GM18868 (cell line): Measurements from ENCODE around the gene IP6K2.
"Not testable (repeated sequence)": the region's sequence is repeated elsewhere in the genome, so short reads cannot be mapped to it uniquely, and the experiment has no call there.

Experiments used
- ATAC-seq: cut with Tn5 transposase; IDR thresholded peaks from one replicate; pipeline ENCODE4 v1.9.1; 2021; ENCODE audit warnings: mild to moderate bottlenecking, moderate library complexity; ENCODE audit not compliant: unreplicated experiment

IP6K2 gene

DNA sequence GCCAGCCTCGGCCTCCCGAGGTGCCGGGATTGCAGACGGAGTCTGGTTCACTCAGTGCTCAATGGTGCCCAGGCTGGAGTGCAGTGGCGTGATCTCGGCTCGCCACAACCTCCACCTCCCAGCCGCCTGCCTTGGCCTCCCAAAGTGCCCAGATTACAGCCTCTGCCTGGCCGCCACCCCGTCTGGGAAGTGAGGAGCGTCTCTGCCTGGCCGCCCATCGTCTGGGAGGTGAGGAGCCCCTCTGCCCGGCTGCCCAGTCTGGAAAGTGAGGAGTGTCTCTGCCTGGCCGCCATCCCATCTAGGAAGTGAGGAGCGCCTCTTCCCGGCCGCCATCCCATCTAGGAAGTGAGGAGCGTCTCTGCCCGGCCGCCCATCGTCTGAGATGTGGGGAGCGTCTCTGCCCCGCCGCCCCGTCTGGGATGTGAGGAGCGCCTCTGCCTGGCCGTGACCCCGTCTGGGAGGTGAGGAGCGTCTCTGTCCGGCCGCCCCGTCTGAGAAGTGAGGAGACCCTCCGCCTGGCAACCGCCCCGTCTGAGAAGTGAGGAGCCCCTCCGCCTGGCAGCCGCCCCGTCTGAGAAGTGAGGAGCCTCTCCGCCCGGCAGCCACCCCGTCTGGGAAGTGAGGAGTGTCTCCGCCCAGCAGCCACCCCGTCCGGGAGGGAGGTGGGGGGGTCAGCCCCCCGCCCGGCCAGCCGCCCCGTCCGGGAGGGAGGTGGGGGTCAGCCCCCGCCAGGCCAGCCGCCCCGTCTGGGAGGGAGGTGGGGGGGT lies 16.9 kb upstream of the IP6K2 start:
- ATAC-seq = not testable (repeated sequence)

- no peak for ATAC-seq
These were observed 10.5 kb upstream of the IP6K2 start for GRCh38 chr3:48727511-48727910.

DNA sequence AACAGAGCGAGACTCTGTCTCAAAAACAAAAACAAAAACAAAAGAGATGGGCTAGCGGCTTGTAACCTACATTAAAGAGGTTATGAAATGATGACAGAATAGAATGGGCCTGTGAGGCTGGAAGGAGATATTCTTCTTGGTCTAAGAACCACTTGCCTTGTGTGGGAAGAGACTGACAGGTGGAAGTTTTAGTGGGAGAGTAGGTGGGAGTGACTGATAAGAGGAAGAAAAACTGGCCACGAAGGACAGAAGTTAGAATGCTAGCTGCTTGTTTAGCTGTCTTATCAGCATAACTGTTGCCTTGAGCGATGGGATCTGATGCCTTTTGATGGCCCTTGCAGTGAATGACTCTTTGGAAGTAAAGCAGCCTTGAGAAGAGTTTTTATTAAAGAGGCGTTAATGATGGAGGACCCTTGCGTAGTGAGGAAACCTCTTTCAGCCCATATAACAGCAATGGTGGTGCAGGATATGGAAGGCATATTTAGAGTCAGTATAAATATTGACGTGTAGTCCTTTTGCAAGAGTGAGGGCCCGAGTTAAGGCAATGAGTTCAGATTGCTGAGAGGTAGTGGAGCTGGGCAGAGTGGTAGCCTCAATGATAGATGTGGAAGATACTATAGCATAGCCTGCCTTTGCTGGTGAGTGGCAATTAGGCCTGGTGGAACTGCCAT lies 8.3 kb upstream of the IP6K2 start:
- ATAC-seq = not testable (repeated sequence)

DNA sequence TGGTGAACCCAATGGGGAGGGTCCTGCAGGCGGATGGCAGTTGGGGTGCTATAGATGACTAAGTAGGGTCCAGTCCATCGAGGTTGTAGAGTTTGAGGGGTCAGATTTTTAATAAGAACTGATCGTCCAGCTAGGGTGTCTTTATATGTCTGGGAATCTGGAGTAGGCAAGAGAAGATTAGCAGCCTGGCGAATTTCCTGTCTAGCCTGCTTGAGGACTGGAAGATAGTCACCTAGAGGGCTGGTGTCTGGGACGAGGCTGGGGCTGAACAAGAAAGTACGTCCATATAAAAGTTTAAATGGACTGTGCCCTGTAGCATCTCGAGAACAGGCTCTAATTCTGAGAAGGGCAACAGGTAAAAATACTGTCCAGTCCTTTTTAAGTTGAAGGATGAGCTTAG lies 6.7 kb upstream of the IP6K2 start:
- no peak for ATAC-seq

DNA sequence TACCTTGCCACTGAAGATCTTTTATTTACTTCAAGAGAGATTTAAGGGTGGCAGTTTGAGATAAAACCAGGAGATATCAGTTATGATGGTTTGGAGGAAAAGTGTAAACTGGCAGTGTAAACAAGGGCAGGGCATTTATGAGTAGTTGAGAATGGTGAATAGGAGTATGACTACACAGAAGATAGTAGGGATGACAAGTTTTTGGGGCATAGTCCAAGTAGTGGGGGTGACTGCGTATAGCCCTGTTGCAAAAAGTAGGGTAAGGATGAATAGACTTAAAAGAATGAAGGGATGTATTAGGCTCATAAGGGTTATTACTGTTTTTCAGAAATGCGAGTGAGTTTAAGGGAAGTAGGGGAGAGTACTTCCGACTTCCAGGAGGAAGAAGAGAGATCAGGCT lies 6.3 kb upstream of the IP6K2 start:
- ATAC-seq = not testable (repeated sequence)

GRCh38 chr3:48716508-48716981 lies 476 bp downstream of the IP6K2 start:
- ATAC-seq = no peak

DNA sequence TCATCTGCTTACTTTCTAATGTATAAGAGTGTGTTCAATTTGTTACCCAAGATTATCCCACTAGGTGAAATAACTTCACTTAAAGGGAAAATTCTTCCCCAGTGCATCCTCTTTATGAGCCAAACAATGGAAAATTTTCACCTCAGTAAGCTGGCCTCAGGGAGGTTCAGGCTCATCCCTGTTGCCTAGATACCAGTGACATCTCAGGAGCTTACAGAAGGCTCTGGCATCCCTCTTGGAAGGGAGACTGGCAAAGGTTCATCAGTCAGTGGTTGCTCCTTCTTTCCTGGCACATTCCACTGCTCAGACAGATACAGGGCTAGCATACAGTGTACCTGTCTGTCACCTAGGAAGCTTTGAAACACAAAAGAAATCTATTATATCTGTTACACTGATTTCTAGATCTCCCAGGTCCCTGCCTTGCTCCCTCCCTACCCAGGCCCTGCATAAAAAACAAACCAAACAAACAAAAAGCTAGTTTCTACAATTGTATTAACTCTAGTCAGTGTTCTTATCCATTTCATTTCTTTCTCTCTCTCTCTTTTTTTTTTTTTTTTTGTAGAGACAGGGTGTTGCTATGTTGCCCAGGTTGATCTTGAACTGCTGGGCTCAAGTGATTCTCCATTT lies 1.7 kb downstream of the IP6K2 start:
- no peak for ATAC-seq

- no peak for ATAC-seq
These were observed 5.3 kb downstream of the IP6K2 start for GRCh38 chr3:48711727-48712126.

GRCh38 chr3:48709051-48709461 lies 8.0 kb downstream of the IP6K2 start:
- ATAC-seq = no peak

- no peak for ATAC-seq
These were observed 8.5 kb downstream of the IP6K2 start for GRCh38 chr3:48708481-48708889.

DNA sequence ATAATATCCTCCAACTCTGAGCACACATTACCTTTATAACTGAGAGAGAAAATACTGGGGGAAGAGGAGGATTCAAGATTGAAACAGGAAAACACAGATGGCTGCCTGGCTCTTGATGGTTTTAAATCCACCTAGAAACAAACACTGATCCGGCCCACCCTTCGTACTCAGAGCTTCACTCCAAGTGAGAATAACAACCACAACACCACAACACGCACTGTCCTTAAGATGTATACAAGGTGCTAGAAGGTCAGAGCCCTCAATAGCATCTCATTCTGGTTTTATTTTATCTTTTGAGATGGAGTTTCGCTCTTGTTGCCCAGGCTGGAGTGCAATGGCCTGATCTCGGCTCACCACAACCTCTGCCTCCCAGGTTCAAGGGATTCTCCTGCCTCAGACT lies 9.9 kb downstream of the IP6K2 start:
- ATAC-seq = no peak

GRCh38 chr3:48702320-48702920 lies 14.6 kb downstream of the IP6K2 start:
- ATAC-seq = no peak

GRCh38 chr3:48700731-48701405 lies 16.2 kb downstream of the IP6K2 start:
- no peak for ATAC-seq

DNA sequence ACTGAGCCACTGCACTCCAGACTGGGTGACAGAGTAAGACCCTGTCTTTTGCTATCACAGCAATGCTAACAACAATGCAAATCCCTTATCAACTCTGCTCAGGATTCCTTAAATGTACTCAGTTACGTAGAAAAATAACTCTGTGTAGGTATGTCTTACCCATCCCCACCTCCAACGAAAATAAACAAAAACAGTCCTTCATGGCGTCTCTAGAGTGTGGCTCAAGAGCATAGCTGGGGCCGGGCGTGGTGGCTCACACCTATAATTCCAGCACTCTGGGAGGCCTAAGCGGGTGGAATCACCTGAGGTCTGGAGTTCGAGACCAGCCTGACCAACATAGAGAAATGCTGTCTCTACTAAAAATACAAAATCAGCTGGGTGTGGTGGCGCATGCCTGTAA lies 18.1 kb downstream of the IP6K2 start:
- ATAC-seq = no peak

- no peak for ATAC-seq
These were observed 19.1 kb downstream of the IP6K2 start for GRCh38 chr3:48697952-48698351.

- no peak for ATAC-seq
These were observed 20.4 kb downstream of the IP6K2 start for GRCh38 chr3:48696601-48697000.

DNA sequence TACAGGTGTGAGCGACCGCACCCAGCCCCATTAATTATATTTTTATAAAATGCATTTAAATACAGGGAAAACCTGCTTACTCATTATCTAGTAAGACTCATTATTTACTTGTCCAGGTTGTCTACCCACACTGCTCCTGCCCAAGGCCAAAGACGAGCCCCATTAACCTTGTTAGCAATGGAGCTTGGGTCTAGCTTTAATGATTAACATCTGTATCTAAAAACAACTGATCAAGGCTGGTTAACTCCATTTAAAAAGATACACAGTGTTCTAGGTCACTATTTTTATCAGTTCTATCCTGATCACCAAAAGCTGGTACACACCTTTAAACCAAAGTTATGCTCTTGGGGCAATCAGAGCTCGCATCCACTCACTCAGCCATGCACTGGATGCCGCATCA lies 20.9 kb downstream of the IP6K2 start:
- ATAC-seq = no peak

GRCh38 chr3:48695393-48695753 lies 21.6 kb downstream of the IP6K2 start:
- ATAC-seq = no peak

- no peak for ATAC-seq
These were observed 22.2 kb downstream of the IP6K2 start for GRCh38 chr3:48694610-48695392.

GRCh38 chr3:48693826-48694225 lies 23.2 kb downstream of the IP6K2 start:
- no peak for ATAC-seq
